Measurements from ENCODE around the gene ATP6V0C. TPM values are rescaled to one million over a fixed set of nuclear protein-coding genes. Genes with fewer than 3 reads are reported as not detected.

Gene ATP6V0C
- total and polyA plus RNA-seq, 4 donors = 39.0 to 410 (median 250) TPM

DNA sequence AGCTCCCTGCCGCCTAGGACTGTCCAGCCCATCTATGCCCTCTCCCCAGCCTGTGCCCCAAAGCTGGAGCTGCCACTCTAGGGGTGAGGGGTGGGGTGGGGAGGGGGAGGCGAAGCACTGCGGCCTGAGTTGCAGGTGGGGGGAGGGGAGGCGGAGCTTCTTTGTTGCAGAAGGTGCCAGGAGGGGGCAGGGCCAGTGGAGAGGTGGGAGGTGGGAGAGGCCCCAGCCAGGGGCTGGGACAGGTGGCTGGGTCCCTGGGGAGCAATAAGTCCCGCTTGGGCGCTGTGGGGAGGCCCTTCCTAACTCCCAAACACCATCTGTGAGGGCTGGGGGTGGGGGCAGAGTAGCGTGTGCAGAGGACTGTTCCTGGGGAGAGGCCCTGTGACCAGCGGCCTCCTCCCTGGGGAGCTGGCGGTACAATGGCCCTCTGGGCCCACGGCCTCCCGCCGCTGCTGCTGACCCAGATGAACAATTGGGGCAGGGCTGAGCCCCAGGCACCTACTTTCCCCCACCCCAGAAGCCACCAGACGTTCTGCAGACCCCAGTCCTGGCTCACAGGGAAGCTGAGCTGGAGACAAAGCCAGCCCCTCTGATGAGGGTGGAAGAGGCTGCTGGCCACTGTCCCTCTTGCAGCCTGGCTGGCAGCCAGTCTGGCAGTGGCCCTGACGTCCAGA, 44.9 kb upstream of the ATP6V0C start:
- DNase-seq (peak; percentile 81 to 87 (median 83)), ATAC-seq (ENCODE audit: insufficient read depth, low FRiP score) (no peak)
- Histone ChIP-seq H3K9ac (ENCODE audit: insufficient read depth in 1 of 2, low read length in 2 of 2) (no peak overlapping the region), H3K4me3 (no peak overlapping the region), H3K27me3 (ENCODE audit: control insufficient read depth in 3 of 3, insufficient read depth in 3 of 3, low read length in 2 of 3) (peaks cover 0 to 8% (median 0%) of the 10 kb centered on the region in 3 donors), H3K4me1 (ENCODE audit: control insufficient read depth in 5 of 5, insufficient read depth in 5 of 5, low read length in 5 of 5) (peaks cover 3 to 59% (median 20%) of the 10 kb centered on the region in 5 donors), H3K27ac (ENCODE audit: low read depth in 1 of 2, low read length in 1 of 2) (no peak overlapping the region), H3K9me3 (ENCODE audit: control insufficient read depth in 4 of 4, insufficient read depth in 3 of 4, low read length in 3 of 4) (no peaks in the 10 kb centered on the region), H3K36me3 (ENCODE audit: control insufficient read depth in 4 of 4, insufficient read depth in 4 of 4, low read length in 4 of 4) (peaks cover 0 to 2% (median 0%) of the 10 kb centered on the region in 4 donors)
- TF ChIP-seq, protein P1, sequence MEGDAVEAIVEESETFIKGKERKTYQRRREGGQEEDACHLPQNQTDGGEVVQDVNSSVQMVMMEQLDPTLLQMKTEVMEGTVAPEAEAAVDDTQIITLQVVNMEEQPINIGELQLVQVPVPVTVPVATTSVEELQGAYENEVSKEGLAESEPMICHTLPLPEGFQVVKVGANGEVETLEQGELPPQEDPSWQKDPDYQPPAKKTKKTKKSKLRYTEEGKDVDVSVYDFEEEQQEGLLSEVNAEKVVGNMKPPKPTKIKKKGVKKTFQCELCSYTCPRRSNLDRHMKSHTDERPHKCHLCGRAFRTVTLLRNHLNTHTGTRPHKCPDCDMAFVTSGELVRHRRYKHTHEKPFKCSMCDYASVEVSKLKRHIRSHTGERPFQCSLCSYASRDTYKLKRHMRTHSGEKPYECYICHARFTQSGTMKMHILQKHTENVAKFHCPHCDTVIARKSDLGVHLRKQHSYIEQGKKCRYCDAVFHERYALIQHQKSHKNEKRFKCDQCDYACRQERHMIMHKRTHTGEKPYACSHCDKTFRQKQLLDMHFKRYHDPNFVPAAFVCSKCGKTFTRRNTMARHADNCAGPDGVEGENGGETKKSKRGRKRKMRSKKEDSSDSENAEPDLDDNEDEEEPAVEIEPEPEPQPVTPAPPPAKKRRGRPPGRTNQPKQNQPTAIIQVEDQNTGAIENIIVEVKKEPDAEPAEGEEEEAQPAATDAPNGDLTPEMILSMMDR (IDR thresholded peaks at IDR 0.05; ENCODE audit: control extremely low read depth, extremely low read depth) = no peak
- WGBS, 2 donors = 19 to 21% methylated on average over 10 to 14 of the region's 14 CpGs

DNA sequence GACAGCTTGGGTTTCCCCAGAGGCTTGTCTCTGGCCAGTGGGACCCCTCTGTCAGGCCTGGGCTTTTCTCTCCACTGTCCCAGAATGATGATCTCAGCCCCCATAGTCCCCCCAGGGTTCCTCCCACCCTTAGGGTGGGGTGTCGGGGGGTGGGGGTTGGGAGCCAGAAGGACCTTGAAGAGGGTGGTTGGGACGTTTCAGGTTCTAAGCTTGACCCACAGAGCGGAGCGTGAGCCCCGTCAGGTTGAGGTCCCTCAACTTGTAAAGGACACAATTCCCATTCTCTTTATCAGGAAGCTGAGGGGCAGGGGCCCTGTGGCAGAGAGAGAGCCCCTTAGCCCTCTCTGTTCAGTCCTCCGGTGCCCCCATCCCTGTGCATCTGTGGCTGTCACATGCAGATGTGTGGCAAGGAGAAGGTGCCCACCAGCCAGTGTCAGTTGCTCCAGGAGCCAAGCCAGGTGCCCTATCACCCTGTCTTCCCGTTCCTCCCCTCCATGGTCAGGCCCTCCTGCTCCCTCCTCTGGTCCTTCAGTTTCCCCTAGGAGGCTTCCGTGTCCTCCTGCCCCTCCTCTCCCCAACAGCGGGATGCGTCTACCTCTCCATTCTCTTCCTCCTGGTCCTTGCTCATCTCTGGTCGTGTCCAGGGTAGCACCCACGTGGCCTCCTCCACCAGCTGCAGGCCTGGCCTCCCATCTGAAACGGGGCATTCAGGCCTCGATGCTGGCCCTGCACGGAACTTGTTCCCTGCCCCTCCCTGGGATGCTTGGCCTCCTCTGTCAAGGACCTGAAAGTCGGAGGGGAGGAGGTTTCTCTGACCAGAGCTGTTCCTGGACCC, 44.1 kb upstream of the ATP6V0C start:
- ATAC-seq (ENCODE audit: insufficient read depth, low FRiP score) (no peak), DNase-seq (no peak)
- Histone ChIP-seq H3K36me3 (ENCODE audit: control insufficient read depth in 4 of 4, insufficient read depth in 4 of 4, low read length in 4 of 4) (peaks cover 0 to 2% (median 0%) of the 10 kb centered on the region in 4 donors), H3K27me3 (ENCODE audit: control insufficient read depth in 3 of 3, insufficient read depth in 3 of 3, low read length in 2 of 3) (peaks cover 0 to 8% (median 0%) of the 10 kb centered on the region in 3 donors), H3K4me1 (ENCODE audit: control insufficient read depth in 5 of 5, insufficient read depth in 5 of 5, low read length in 5 of 5) (peaks cover 3 to 66% (median 20%) of the 10 kb centered on the region in 5 donors), H3K9me3 (ENCODE audit: control insufficient read depth in 4 of 4, insufficient read depth in 3 of 4, low read length in 3 of 4) (no peaks in the 10 kb centered on the region), H3K27ac (ENCODE audit: low read depth in 1 of 2, low read length in 1 of 2) (no peak overlapping the region), H3K4me3 (no peak overlapping the region), H3K9ac (ENCODE audit: insufficient read depth in 1 of 2, low read length in 2 of 2) (no peak overlapping the region)
- TF ChIP-seq, protein P1 (IDR thresholded peaks at IDR 0.05; ENCODE audit: control extremely low read depth, extremely low read depth) = no peak
- WGBS, 2 donors = 53 to 55% methylated on average over 16 of the region's 16 CpGs

DNA sequence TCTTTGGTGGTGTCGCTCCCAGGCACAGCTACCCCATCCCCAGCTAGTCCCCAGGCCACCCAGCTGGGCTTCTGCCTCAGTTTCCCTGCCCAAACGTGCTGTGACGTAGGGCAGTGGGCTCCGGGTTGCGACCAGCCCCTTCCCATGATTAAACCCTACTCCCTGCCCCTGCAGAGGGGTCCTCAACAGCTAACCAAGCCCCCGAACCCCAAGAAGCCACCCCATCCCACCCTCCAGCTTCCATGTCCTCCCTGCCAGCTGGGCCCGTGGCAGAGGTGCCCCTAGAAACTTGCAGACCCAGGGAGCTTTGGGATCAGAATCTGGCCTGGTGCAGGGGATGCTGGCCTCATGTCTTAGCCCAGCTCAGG, 43.5 kb upstream of the ATP6V0C start:
- no peak overlapping the region for H3K9ac ChIP-seq (ENCODE audit: insufficient read depth in 1 of 2, low read length in 2 of 2)
- H3K9me3 ChIP-seq (ENCODE audit: control insufficient read depth in 4 of 4, insufficient read depth in 3 of 4, low read length in 3 of 4) = no peaks in the 10 kb centered on the region
- TF ChIP-seq, protein P1 (IDR thresholded peaks at IDR 0.05; ENCODE audit: control extremely low read depth, extremely low read depth) = no peak
- ATAC-seq (ENCODE audit: insufficient read depth, low FRiP score) (no peak), DNase-seq (no peak)
- H3K4me1 ChIP-seq (ENCODE audit: control insufficient read depth in 5 of 5, insufficient read depth in 5 of 5, low read length in 5 of 5) = peaks cover 3 to 66% (median 20%) of the 10 kb centered on the region in 5 donors
- peaks cover 0 to 8% (median 0%) of the 10 kb centered on the region in 3 donors for H3K27me3 ChIP-seq (ENCODE audit: control insufficient read depth in 3 of 3, insufficient read depth in 3 of 3, low read length in 2 of 3)
- WGBS, 2 donors = 83 to 90% methylated on average over 7 of the region's 7 CpGs
- peaks cover 0 to 2% (median 0%) of the 10 kb centered on the region in 4 donors for H3K36me3 ChIP-seq (ENCODE audit: control insufficient read depth in 4 of 4, insufficient read depth in 4 of 4, low read length in 4 of 4)
- H3K27ac ChIP-seq (ENCODE audit: low read depth in 1 of 2, low read length in 1 of 2) = no peak overlapping the region
- no peak overlapping the region for H3K4me3 ChIP-seq
